Activated CD4-positive, alpha-beta memory T cell treated with anti-CD3 and anti-CD28 coated beads, Interleukin-2, amount 10 ng/mL, durations not matched to agents 7 days and 5 days (primary cell): ENCODE measurements around the gene SYNPO2L. TPM values are rescaled to one million over a fixed set of nuclear protein-coding genes. Genes with fewer than 3 reads are reported as not detected.
"Not testable (repeated sequence)": the region's sequence is repeated elsewhere in the genome, so short reads cannot be mapped to it uniquely, and the experiment has no call there.

Experiments
- CTCF ChIA-PET: fragments of 350-600 bp; sonication (Branson Sonifier 250); formaldehyde crosslinking; loops from one replicate; lab custom pipeline; 2021; ENCODE audit warnings: antibody characterized with exemption, inconsistent platforms; lab: Charles Lee
- POLR2A ChIA-PET: fragments of 350-600 bp; sonication (Branson Sonifier 250); formaldehyde crosslinking; loops from one replicate; lab custom pipeline; 2021; ENCODE audit warnings: antibody characterized with exemption; lab: Charles Lee
- DNase-seq: peaks from one replicate; pipeline ENCODE4 v3.0.0-alpha.2; 2020
- H3K27ac Mint-ChIP-seq: one replicate; pipeline ENCODE4 v1.8.0; 2021; ENCODE audit warnings: mild to moderate bottlenecking, mixed read lengths
- H3K27me3 Mint-ChIP-seq: one replicate; pipeline ENCODE4 v1.8.0; 2021; ENCODE audit warnings: mixed read lengths
- H3K36me3 Mint-ChIP-seq: one replicate; pipeline ENCODE4 v1.8.0; 2021; ENCODE audit warnings: low read depth, mixed read lengths
- H3K4me1 Mint-ChIP-seq: one replicate; pipeline ENCODE4 v1.8.0; 2021; ENCODE audit warnings: mixed read lengths
- H3K4me3 Mint-ChIP-seq: one replicate; pipeline ENCODE4 v1.8.0; 2021; ENCODE audit warnings: mild to moderate bottlenecking, mixed read lengths
- H3K9me3 Mint-ChIP-seq: one replicate; pipeline ENCODE4 v1.8.0; 2021; ENCODE audit warnings: mixed read lengths
- total RNA-seq, 2 experiments: library from RNA; stranded (reverse); gene quantifications; one replicate each; pipeline ENCODE4 v1.2.3, GENCODE V29; 2021

SYNPO2L gene
- total RNA-seq, 2 experiments from 2014 or later, result not detected

- H3K27ac Mint-ChIP-seq, H3K27me3 Mint-ChIP-seq, H3K9me3 Mint-ChIP-seq, H3K4me3 Mint-ChIP-seq, H3K36me3 Mint-ChIP-seq, H3K4me1 Mint-ChIP-seq, POLR2A ChIA-PET, CTCF ChIA-PET, DNase-seq: not testable (repeated sequence)
Measured at GRCh38 chr10:73663621-73664020, 7.8 kb upstream of the SYNPO2L start.

- H3K27ac Mint-ChIP-seq, CTCF ChIA-PET, H3K27me3 Mint-ChIP-seq, H3K36me3 Mint-ChIP-seq, H3K9me3 Mint-ChIP-seq, DNase-seq, H3K4me1 Mint-ChIP-seq, POLR2A ChIA-PET, H3K4me3 Mint-ChIP-seq: not testable (repeated sequence)
Measured at GRCh38 chr10:73662705-73663104, 6.9 kb upstream of the SYNPO2L start.

GRCh38 chr10:73655257-73655989 lies 406 bp downstream of the SYNPO2L start:
- POLR2A ChIA-PET, result no interaction called here
- H3K9me3 Mint-ChIP-seq, result no peaks in the 10 kb centered on the region
- no peak for DNase-seq
- no peak overlapping the region for H3K4me3 Mint-ChIP-seq
- CTCF ChIA-PET, result no interaction called here
- H3K27ac Mint-ChIP-seq, result no peak overlapping the region
- H3K27me3 Mint-ChIP-seq, result peaks cover 4% of the 10 kb centered on the region
- H3K4me1 Mint-ChIP-seq, result peaks cover 6% of the 10 kb centered on the region
- no peaks in the 10 kb centered on the region for H3K36me3 Mint-ChIP-seq

DNA sequence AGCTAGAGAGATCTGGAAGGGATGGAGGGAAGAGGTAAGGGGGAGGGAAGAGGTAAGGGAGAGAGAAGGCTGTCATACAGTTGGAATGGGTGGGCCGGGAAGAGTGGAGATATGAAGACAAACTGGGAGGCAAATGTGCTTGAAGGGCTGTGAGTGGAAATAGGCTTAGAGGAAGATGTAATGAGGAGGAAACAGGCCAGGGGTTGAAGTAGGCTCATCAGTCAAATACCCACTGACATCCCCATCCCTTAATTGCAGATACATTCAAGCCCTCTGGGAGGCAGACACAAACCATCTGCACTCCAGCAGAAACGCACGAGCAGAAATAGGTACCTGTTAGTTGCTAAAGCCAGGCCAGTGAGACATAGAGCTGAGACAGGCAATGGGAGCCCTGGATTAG lies 2.1 kb downstream of the SYNPO2L start:
- ChIA-PET POLR2A (no interaction called here), CTCF (no interaction called here)
- no peaks in the 10 kb centered on the region for H3K36me3 Mint-ChIP-seq
- no peak overlapping the region for H3K27ac Mint-ChIP-seq
- DNase-seq, result no peak
- H3K9me3 Mint-ChIP-seq, result no peaks in the 10 kb centered on the region
- H3K4me1 Mint-ChIP-seq, result peaks cover 6% of the 10 kb centered on the region
- peaks cover 8% of the 10 kb centered on the region for H3K27me3 Mint-ChIP-seq
- no peak overlapping the region for H3K4me3 Mint-ChIP-seq

DNA sequence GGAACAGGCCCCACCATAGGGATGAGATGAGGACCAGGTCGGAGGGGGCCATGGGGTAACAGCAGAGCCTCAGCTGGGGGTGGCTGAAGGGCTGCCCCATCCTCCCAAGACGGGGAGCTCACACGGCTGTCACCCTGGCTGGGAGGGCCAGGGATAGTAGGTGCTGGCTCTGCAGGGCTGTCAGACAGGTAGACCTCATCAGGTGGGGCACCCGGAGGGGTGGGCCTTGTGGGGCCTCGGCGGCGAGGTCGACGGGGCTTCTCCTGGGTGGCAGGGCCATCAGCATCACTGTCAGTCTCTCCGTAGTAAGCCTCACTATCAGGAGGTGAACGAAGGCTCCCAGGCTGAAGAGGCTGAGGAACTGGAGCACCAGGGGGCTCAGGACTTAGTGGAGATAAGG lies 2.6 kb downstream of the SYNPO2L start:
- peaks cover 6% of the 10 kb centered on the region for H3K4me1 Mint-ChIP-seq
- no peak overlapping the region for H3K4me3 Mint-ChIP-seq
- no peaks in the 10 kb centered on the region for H3K36me3 Mint-ChIP-seq
- no peaks in the 10 kb centered on the region for H3K9me3 Mint-ChIP-seq
- no peak overlapping the region for H3K27ac Mint-ChIP-seq
- no peak for DNase-seq
- peaks cover 8% of the 10 kb centered on the region for H3K27me3 Mint-ChIP-seq
- ChIA-PET CTCF (no interaction called here), POLR2A (no interaction called here)

DNA sequence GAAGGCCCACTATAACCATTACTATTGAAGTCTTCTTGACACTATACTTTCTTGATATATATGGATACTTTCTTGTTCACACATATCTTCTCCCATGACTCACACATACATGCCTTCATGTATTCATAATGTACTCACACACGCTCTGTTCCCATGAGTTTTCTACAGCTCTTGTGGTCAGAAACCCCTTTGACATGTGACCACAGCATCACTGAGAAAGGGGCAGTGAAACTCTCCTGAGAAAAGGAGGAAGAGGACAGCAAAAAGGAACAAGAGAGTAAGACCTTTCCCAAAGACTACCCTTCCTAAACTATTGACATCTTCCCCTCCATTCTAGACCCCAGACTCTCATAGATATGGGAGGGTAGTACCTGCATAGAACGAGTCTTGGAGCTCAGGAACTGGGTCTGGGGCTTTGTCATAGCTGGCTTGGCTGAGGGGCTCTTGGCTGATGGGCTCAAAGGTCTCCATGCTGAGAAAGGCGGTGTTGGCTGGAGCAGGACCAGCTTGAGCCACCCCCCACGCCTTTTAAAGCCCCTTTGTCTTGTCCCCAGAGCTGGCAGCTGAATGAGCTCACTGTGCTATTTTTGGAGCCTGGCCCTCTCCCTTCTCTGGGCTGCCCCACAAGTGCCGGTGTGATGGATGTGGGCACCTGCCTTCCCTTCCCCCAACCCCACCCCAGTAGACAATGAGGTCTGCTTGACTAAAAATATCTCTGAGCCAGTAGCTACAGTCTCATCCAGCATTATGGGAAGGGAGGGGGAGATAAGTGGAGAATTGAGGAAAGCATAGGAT lies 5.1 kb downstream of the SYNPO2L start:
- no peaks in the 10 kb centered on the region for H3K9me3 Mint-ChIP-seq
- no peaks in the 10 kb centered on the region for H3K36me3 Mint-ChIP-seq
- ChIA-PET CTCF (interaction anchor here (1.0 to 1.6 kb wide), 2 partner anchors 7 to 121 kb away, joined by 3 to 6 read pairs; no protein-coding TSS in a partner anchor), POLR2A (no interaction called here)
- no peak overlapping the region for H3K4me3 Mint-ChIP-seq
- H3K27me3 Mint-ChIP-seq, result peaks cover 8% of the 10 kb centered on the region
- H3K4me1 Mint-ChIP-seq, result peaks cover 6% of the 10 kb centered on the region
- H3K27ac Mint-ChIP-seq, result no peak overlapping the region
- DNase-seq, result no peak

GRCh38 chr10:73649876-73650536 lies 5.8 kb downstream of the SYNPO2L start:
- POLR2A ChIA-PET, result no interaction called here
- Mint-ChIP-seq H3K4me1 (peaks cover 6% of the 10 kb centered on the region), H3K27me3 (peaks cover 8% of the 10 kb centered on the region), H3K36me3 (no peaks in the 10 kb centered on the region), H3K9me3 (no peaks in the 10 kb centered on the region), H3K27ac (no peak overlapping the region), H3K4me3 (no peak overlapping the region)
- CTCF ChIA-PET, result interaction anchor here (0.7 kb wide), 1 partner anchor 121 kb away, joined by 3 read pairs; no protein-coding TSS in a partner anchor
- no peak for DNase-seq

DNA sequence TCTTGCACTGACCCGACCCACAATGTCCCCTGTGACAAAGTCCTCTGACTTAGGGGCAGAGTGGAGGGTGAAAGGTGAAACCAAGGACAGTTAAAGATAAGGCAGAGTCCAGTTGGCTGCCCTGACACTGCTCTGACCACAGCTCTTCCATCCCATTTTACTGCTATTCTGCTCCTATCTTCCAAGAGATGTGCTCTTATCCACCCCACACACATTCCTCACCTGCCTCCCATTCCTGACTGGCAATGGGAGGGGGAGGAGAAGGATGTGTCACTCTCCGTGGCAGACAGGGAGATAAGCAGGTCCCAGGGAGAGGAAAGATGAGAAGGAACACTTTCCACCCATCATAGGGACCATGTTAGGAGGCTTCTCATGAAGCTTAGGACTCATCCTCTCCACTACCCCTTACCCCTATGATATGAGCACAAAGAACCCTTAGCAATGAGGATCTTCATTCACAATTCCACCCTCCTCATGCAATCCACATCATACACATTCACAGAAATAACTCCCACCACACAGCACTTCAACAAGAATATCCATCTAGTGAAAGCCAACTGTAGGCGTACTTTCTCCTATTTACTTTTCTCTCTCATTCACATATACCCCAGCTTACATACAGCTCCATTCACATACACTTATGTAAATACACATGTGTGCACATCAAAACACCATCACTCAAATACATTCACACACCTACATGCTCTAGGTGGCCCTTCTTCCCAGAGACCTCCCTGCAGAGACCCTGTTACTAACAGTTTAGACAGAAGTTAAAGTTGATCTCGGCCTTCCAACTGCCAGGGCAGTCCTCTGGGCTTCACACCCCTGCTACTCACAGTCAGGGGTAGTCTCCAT lies 6.6 kb downstream of the SYNPO2L start:
- Mint-ChIP-seq H3K27me3 (peaks cover 8% of the 10 kb centered on the region), H3K27ac (no peak overlapping the region), H3K9me3 (no peaks in the 10 kb centered on the region), H3K4me3 (no peak overlapping the region), H3K36me3 (no peaks in the 10 kb centered on the region), H3K4me1 (peaks cover 13% of the 10 kb centered on the region)
- ChIA-PET CTCF (interaction anchor here (0.7 to 2.6 kb wide), 2 partner anchors 120 kb away, joined by 3 to 7 read pairs; no protein-coding TSS in a partner anchor), POLR2A (no interaction called here)
- no peak for DNase-seq

DNA sequence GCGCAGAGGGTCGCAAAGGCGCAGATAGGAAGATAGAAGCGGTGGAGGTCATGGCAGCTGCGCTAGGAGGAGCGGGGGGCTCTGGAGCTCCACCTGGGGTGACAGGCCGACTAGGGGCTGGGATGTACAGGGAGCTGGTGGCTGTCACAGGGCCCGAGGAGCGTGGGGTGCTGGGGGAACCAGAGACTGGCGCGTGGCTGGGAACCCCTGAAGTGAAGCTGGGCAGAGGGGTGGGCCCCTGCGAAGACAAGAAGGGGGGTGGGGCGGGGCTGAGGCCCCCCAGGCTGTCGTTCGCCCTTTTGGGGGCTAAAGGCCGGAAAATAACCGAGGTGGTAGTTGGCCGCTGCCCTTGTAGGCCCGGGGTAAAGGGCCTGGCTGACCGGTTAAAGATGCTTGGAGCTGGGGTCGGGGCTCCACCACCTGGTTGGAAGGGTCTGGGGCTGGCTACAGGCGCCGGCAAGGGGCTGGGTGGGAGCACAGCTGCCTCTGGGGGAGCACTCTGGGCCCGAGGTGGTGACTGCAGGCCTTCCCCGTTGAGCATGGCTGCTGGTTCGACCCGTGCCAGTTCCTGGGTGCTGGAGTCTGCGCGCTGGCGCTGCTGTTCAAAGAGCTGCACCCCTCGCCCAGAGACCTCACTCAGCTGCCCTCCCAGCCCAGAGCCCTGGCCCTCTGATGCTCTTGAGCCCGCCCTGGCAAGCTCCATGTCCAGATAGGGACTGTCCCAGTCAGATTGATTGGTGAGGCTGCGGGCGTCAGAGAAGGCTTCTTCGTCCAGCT lies 7.8 kb downstream of the SYNPO2L start:
- Mint-ChIP-seq H3K36me3 (no peaks in the 10 kb centered on the region), H3K4me1 (peaks cover 21% of the 10 kb centered on the region), H3K9me3 (no peaks in the 10 kb centered on the region), H3K27ac (no peak overlapping the region), H3K4me3 (no peak overlapping the region), H3K27me3 (peaks cover 8% of the 10 kb centered on the region)
- no peak for DNase-seq
- ChIA-PET CTCF (interaction anchor here (1.3 to 2.6 kb wide), 2 partner anchors 119 to 121 kb away, joined by 3 to 7 read pairs; no protein-coding TSS in a partner anchor), POLR2A (no interaction called here)

DNA sequence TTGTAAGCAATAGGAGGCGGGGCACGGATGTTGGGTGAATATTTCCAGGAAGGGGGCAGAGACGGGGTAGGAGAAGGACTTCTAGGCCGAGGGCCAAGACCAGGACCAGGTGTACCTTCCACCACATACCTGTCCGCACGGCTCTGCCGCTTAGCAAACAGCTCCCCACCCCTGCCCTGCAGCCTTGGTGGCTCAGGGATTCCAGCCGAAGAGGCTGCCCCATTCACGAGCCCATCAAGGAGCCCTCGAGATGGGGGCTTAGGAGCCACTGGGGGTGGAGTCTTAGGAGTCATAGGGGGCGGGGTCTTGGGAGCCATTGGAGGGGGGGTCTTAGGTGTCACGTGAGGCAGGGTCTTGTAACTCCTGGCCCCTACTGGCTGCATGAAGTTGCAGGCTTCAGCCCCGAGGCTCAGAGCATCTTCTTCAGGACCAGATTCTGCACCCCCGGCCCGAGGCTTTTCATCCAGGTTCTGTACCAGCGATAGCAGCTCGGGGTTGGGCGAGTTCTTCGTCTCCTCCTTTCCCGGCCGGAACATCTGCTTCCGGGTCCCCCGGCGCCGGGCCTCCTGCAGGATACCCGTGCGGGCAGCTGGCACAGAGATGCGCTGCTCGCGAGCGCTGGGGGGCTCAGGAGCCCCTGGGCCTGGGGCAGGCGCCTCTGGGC lies 8.5 kb downstream of the SYNPO2L start:
- H3K36me3 Mint-ChIP-seq, result no peaks in the 10 kb centered on the region
- CTCF ChIA-PET, result interaction anchor here (0.6 to 2.6 kb wide), 3 partner anchors 115 to 121 kb away, joined by 3 to 7 read pairs (median 3); no protein-coding TSS in a partner anchor
- no peak overlapping the region for H3K27ac Mint-ChIP-seq
- DNase-seq, result no peak
- POLR2A ChIA-PET, result interaction anchor here (1.6 kb wide), 1 partner anchor 21 kb away, joined by 4 read pairs; no protein-coding TSS in a partner anchor
- H3K27me3 Mint-ChIP-seq, result peaks cover 6% of the 10 kb centered on the region
- H3K9me3 Mint-ChIP-seq, result no peaks in the 10 kb centered on the region
- H3K4me3 Mint-ChIP-seq, result peak overlapping the region; percentile 44
- peaks cover 21% of the 10 kb centered on the region for H3K4me1 Mint-ChIP-seq

- Mint-ChIP-seq H3K9me3 (no peaks in the 10 kb centered on the region), H3K36me3 (no peaks in the 10 kb centered on the region), H3K4me1 (peaks cover 21% of the 10 kb centered on the region), H3K27ac (no peak overlapping the region), H3K27me3 (peaks cover 6% of the 10 kb centered on the region), H3K4me3 (no peak overlapping the region)
- DNase-seq, result no peak
- CTCF ChIA-PET, result interaction anchor here (0.6 to 6.7 kb wide), 4 partner anchors 109 to 192 kb away, joined by 4 to 122 read pairs (median 6); no protein-coding TSS in a partner anchor
- POLR2A ChIA-PET, result interaction anchor here (1.6 kb wide), 1 partner anchor 21 kb away, joined by 4 read pairs; no protein-coding TSS in a partner anchor
Measured at GRCh38 chr10:73646598-73647041, 9.2 kb downstream of the SYNPO2L start.
